GM12873 (cell line): ENCODE measurements around the gene GABRB3.

ENCODE experiments used
- TF ChIP-seq, protein P1 (sequence below): IDR thresholded peaks from 2 replicates; pipeline ENCODE4 v1.5.1; 2012; ENCODE audit warnings: low read depth, mild to moderate bottlenecking, moderate library complexity, low read length, control low read depth; ENCODE audit not compliant: insufficient read depth; ENCODE audit errors: missing control alignments

The GABRB3 gene

GRCh38 chr15:26580943-26581342 is 191.9 kb downstream of the GABRB3 start:
- TF ChIP-seq, protein P1, sequence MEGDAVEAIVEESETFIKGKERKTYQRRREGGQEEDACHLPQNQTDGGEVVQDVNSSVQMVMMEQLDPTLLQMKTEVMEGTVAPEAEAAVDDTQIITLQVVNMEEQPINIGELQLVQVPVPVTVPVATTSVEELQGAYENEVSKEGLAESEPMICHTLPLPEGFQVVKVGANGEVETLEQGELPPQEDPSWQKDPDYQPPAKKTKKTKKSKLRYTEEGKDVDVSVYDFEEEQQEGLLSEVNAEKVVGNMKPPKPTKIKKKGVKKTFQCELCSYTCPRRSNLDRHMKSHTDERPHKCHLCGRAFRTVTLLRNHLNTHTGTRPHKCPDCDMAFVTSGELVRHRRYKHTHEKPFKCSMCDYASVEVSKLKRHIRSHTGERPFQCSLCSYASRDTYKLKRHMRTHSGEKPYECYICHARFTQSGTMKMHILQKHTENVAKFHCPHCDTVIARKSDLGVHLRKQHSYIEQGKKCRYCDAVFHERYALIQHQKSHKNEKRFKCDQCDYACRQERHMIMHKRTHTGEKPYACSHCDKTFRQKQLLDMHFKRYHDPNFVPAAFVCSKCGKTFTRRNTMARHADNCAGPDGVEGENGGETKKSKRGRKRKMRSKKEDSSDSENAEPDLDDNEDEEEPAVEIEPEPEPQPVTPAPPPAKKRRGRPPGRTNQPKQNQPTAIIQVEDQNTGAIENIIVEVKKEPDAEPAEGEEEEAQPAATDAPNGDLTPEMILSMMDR, result no peak

- TF ChIP-seq, protein P1, result no peak
These were observed 200.1 kb downstream of the GABRB3 start for GRCh38 chr15:26572602-26573350.

GRCh38 chr15:26571346-26571745 is 201.5 kb downstream of the GABRB3 start:
- TF ChIP-seq, protein P1, result no peak

- TF ChIP-seq, protein P1, result no peak
These were observed 207.3 kb downstream of the GABRB3 start for GRCh38 chr15:26565542-26565941.

GRCh38 chr15:26564361-26564760 is 208.5 kb downstream of the GABRB3 start:
- TF ChIP-seq, protein P1, result no peak

- TF ChIP-seq, protein P1, result no peak
These were observed 210.5 kb downstream of the GABRB3 start for GRCh38 chr15:26562336-26562735.

GRCh38 chr15:26561896-26562295 is 211.0 kb downstream of the GABRB3 start:
- TF ChIP-seq, protein P1, result no peak
